ENCODE results near the gene TRAPPC8. TPM values are rescaled to one million over a fixed set of nuclear protein-coding genes. Genes with fewer than 3 reads are reported as not detected.
"Not testable (repeated sequence)": the region's sequence is repeated elsewhere in the genome, so short reads cannot be mapped to it uniquely, and the experiment has no call there.

The TRAPPC8 gene
- total RNA-seq, 2 donors from 2014 or later, result 18.7 to 20.8 TPM

DNA sequence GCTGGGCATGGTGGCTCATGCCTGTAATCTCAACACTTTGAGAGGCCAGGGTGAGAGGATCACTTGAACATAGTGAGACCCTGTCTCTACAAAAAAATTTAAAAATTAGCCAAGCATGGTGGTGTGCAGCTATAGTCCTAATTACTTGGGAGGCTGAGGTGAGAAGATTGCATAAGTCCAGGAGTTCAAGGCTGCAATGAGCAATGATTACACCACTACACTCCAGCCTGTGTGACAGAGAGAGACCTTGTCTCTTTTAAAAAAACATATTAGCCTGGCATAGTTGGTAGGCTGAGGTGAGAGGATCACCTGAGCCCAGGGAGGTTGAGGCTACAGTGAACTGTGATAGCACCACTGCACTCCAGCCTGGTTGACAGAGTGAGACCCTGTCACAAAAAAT, 13.7 kb downstream of the TRAPPC8 start:
- TF ChIP-seq POLR2A (IDR thresholded peaks at IDR 0.05), result no peak
- TF ChIP-seq, protein P1, sequence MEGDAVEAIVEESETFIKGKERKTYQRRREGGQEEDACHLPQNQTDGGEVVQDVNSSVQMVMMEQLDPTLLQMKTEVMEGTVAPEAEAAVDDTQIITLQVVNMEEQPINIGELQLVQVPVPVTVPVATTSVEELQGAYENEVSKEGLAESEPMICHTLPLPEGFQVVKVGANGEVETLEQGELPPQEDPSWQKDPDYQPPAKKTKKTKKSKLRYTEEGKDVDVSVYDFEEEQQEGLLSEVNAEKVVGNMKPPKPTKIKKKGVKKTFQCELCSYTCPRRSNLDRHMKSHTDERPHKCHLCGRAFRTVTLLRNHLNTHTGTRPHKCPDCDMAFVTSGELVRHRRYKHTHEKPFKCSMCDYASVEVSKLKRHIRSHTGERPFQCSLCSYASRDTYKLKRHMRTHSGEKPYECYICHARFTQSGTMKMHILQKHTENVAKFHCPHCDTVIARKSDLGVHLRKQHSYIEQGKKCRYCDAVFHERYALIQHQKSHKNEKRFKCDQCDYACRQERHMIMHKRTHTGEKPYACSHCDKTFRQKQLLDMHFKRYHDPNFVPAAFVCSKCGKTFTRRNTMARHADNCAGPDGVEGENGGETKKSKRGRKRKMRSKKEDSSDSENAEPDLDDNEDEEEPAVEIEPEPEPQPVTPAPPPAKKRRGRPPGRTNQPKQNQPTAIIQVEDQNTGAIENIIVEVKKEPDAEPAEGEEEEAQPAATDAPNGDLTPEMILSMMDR (IDR thresholded peaks at IDR 0.05), result no peak
- H3K27ac ChIP-seq, result no peak overlapping the region
- H3K4me3 ChIP-seq, result no peak overlapping the region
- no peak for DNase-seq
- no peaks in the 10 kb centered on the region for H3K36me3 ChIP-seq (replicated peaks in 1 of 2; ENCODE audit: insufficient read depth in 1 of 2, low read depth in 2 of 2)
- ATAC-seq, result no peak
- no peaks in the 10 kb centered on the region for H3K27me3 ChIP-seq
- H3K9me3 ChIP-seq, result no peaks in the 10 kb centered on the region
- intact Hi-C loops (cut with DNase I), result no loop called here
- peaks cover 21% of the 10 kb centered on the region for H3K4me1 ChIP-seq

DNA sequence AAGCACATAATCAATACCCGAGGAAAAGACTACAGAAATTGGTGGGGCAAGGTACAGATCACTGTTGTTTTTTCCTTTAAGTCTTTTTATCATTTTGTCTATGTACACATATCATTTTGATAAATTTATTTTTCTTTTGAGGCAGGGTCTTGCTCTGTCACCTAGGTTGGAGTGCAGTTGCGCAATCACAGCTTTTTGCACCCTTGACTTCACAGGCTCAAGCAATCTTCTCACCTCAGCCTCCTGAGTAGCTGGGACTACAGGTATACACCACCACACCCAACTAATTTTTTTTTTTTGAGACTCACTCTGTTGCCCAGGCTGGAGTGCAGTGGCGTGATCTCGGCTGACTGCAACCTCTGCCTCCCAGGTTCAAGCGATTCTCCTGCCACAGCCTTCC, 15.9 kb downstream of the TRAPPC8 start:
- H3K27me3 ChIP-seq; ATAC-seq; intact Hi-C loops (cut with DNase I); H3K9me3 ChIP-seq; DNase-seq; H3K27ac ChIP-seq; H3K36me3 ChIP-seq (replicated peaks in 1 of 2; ENCODE audit: insufficient read depth in 1 of 2, low read depth in 2 of 2); H3K4me3 ChIP-seq: not testable (repeated sequence)
- peaks cover 20% of the 10 kb centered on the region for H3K4me1 ChIP-seq
- WGBS, 2 donors, result 91 to 94% methylated on average over 5 of the region's 5 CpGs

DNA sequence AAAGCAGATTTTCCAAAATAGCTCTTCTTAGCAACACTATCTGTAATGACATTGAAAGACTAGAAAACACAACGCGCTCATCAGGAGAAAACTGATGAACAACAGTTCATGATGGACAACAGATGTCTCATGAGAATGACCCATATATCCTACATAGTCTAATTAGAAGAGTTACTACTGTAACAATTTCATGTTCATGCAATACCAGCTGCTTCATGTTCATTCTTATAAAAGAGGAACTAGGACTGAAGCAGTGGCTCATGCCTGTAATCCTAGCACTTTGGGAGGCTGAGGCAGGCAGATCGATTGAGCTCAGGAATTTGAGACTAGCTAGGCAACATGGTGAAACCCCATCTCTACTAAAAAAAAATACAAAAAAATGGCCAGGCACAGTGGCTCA, 22.7 kb downstream of the TRAPPC8 start:
- no peak for ATAC-seq
- 94 to 96% methylated on average over 3 of the region's 3 CpGs for WGBS, 2 donors
- H3K27ac ChIP-seq, result no peak overlapping the region
- H3K9me3 ChIP-seq, result no peaks in the 10 kb centered on the region
- intact Hi-C loops (cut with DNase I), result no loop called here
- no peaks in the 10 kb centered on the region for H3K4me1 ChIP-seq
- no peaks in the 10 kb centered on the region for H3K27me3 ChIP-seq
- no peak for DNase-seq
- no peak for TF ChIP-seq POLR2A (IDR thresholded peaks at IDR 0.05)
- peaks cover 0 to 4% of the 10 kb centered on the region in 2 donors for H3K36me3 ChIP-seq (replicated peaks in 1 of 2; ENCODE audit: insufficient read depth in 1 of 2, low read depth in 2 of 2)
- H3K4me3 ChIP-seq, result no peak overlapping the region

DNA sequence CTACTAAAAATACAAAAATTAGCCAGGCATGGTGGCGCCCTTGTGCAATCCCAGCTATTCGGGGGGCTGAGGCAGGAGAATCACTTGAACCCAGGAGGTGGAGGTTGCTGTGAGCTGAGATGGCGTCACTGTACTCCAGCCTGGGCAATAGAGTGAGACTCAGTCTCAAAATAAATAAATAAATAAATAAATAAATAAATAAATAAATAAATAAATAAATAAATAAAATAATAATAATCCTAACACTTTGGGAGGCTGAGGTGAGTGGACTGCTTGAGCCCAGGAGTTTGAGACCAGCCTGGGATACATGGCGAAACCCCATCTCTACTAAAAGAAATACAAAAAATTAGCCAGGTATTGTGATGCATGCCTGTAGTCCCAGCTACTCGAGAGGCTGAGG, 23.6 kb downstream of the TRAPPC8 start:
- 95 to 100% methylated on average over 5 of the region's 5 CpGs for WGBS, 2 donors
- H3K9me3 ChIP-seq; intact Hi-C loops (cut with DNase I); H3K4me1 ChIP-seq; H3K27me3 ChIP-seq; H3K27ac ChIP-seq; H3K36me3 ChIP-seq (replicated peaks in 1 of 2; ENCODE audit: insufficient read depth in 1 of 2, low read depth in 2 of 2); DNase-seq; ATAC-seq; H3K4me3 ChIP-seq: not testable (repeated sequence)

DNA sequence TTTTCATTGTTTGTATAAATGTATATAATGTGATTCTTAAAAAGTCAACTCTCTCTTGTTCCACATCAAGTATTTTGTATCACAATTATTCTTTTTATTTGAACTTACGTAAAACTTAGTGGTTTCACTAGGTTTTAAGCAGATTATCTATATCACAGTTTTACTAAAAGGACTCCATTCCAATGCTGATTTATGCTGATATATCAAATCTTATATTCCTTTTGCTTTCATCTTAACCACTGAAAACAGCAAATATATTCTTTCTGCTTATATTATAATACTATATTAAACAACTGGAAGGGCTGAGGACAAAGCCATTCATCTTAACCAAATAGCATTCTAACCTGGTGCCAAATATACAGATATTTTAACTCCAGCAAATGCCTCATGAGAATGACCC, 24.2 kb downstream of the TRAPPC8 start:
- H3K4me3 ChIP-seq, result no peak overlapping the region
- H3K36me3 ChIP-seq (replicated peaks in 1 of 2; ENCODE audit: insufficient read depth in 1 of 2, low read depth in 2 of 2), result peaks cover 0 to 4% of the 10 kb centered on the region in 2 donors
- intact Hi-C loops (cut with DNase I), result no loop called here
- 100% methylated on average over 1 of the region's 1 CpG for WGBS, 2 donors
- no peak for ATAC-seq
- no peak for DNase-seq
- H3K9me3 ChIP-seq, result no peaks in the 10 kb centered on the region
- H3K27ac ChIP-seq, result no peak overlapping the region
- no peaks in the 10 kb centered on the region for H3K27me3 ChIP-seq
- no peaks in the 10 kb centered on the region for H3K4me1 ChIP-seq
- no peak for TF ChIP-seq POLR2A (IDR thresholded peaks at IDR 0.05)
- TF ChIP-seq, protein P1 (IDR thresholded peaks at IDR 0.05), result no peak

DNA sequence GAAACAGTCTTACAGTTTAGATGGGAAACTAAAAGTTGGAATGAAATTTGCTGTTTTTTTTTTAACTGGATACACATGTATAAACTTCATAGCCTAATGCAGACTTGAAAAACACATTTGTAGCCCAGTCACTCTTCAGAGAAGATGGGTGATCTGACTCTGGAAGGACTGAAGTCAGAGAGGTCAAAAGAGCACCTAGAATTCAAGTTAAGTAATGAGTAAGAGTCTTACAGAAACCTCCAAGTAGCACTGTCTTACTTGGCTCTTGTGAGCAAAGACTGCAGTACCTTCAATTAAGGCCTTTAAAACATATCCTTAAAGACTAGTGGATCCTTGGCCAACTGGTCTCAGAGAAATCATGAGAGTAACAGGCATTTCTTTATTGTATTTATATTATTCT, 41.9 kb downstream of the TRAPPC8 start:
- Histone ChIP-seq H3K36me3 (replicated peaks in 1 of 2; ENCODE audit: insufficient read depth in 1 of 2, low read depth in 2 of 2) (peaks cover 0 to 5% of the 10 kb centered on the region in 2 donors), H3K4me1 (no peaks in the 10 kb centered on the region), H3K27ac (no peak overlapping the region), H3K9me3 (no peaks in the 10 kb centered on the region), H3K27me3 (no peaks in the 10 kb centered on the region), H3K4me3 (no peak overlapping the region)
- no peak for ATAC-seq
- DNase-seq, result no peak
- intact Hi-C loops (cut with DNase I), result no loop called here
- TF ChIP-seq, protein P1 (IDR thresholded peaks at IDR 0.05), result no peak
- no peak for TF ChIP-seq POLR2A (IDR thresholded peaks at IDR 0.05)

DNA sequence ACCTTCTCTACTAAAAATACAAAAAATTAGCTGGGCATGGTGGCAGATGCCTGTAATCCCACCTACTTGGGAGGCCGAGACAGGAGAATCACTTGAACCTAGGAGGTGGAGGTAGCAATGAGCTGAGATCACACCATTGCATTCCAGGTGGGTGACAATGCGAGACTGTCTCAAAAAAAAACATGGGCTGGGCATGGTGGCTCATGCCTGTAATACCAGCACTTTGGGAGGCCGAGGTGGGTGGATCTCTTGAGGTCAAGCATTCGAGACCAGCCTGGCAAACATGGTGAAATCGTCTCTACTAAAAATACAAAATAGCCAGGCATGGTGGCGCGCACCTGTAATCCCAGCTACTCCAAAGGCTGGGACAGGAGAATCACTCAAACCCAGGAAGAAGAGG, 43.2 kb downstream of the TRAPPC8 start:
- H3K27me3 ChIP-seq; DNase-seq; ATAC-seq; intact Hi-C loops (cut with DNase I); H3K36me3 ChIP-seq (replicated peaks in 1 of 2; ENCODE audit: insufficient read depth in 1 of 2, low read depth in 2 of 2); H3K27ac ChIP-seq; H3K4me1 ChIP-seq; H3K4me3 ChIP-seq; H3K9me3 ChIP-seq: not testable (repeated sequence)
- 90 to 98% methylated on average over 7 of the region's 7 CpGs for WGBS, 2 donors
